ENCODE measurements around the gene DPP10. TPM values are rescaled to one million over a fixed set of nuclear protein-coding genes. Genes with fewer than 3 reads are reported as not detected.

DPP10 gene
- total RNA-seq, 6 experiments from 2014 or later = not detected

- H3K36me3 Mint-ChIP-seq (ENCODE audit: low read depth) = no peaks in the 10 kb centered on the region
- DNase-seq = no peak
- no peak overlapping the region for H3K27ac Mint-ChIP-seq
- H3K4me3 Mint-ChIP-seq = no peak overlapping the region
- no peaks in the 10 kb centered on the region for H3K27me3 Mint-ChIP-seq (ENCODE audit: insufficient read depth)
- no peak for TF ChIP-seq CTCF (IDR thresholded peaks at IDR 0.05)
- no peaks in the 10 kb centered on the region for H3K4me1 Mint-ChIP-seq (ENCODE audit: low read depth)
- H3K9me3 Mint-ChIP-seq = peaks cover 48% of the 10 kb centered on the region
Observed at GRCh38 chr2:114752425-114752824, 310.0 kb downstream of the DPP10 start.

GRCh38 chr2:114753145-114753544 lies 310.7 kb downstream of the DPP10 start:
- H3K4me1 Mint-ChIP-seq (ENCODE audit: low read depth) = no peaks in the 10 kb centered on the region
- H3K9me3 Mint-ChIP-seq = peaks cover 48% of the 10 kb centered on the region
- no peaks in the 10 kb centered on the region for H3K27me3 Mint-ChIP-seq (ENCODE audit: insufficient read depth)
- no peak overlapping the region for H3K4me3 Mint-ChIP-seq
- DNase-seq = no peak
- no peak for TF ChIP-seq CTCF (IDR thresholded peaks at IDR 0.05)
- H3K36me3 Mint-ChIP-seq (ENCODE audit: low read depth) = no peaks in the 10 kb centered on the region
- H3K27ac Mint-ChIP-seq = no peak overlapping the region

GRCh38 chr2:114754907-114755563 lies 312.6 kb downstream of the DPP10 start:
- no peak for TF ChIP-seq CTCF (IDR thresholded peaks at IDR 0.05)
- Mint-ChIP-seq H3K27me3 (ENCODE audit: insufficient read depth) (no peaks in the 10 kb centered on the region), H3K27ac (no peak overlapping the region), H3K4me3 (no peak overlapping the region), H3K36me3 (ENCODE audit: low read depth) (no peaks in the 10 kb centered on the region), H3K9me3 (peaks cover 47% of the 10 kb centered on the region), H3K4me1 (ENCODE audit: low read depth) (no peaks in the 10 kb centered on the region)
- DNase-seq = no peak

GRCh38 chr2:114762376-114762775 lies 319.9 kb downstream of the DPP10 start:
- H3K27me3 Mint-ChIP-seq (ENCODE audit: insufficient read depth) = no peaks in the 10 kb centered on the region
- peaks cover 19% of the 10 kb centered on the region for H3K9me3 Mint-ChIP-seq
- TF ChIP-seq CTCF (IDR thresholded peaks at IDR 0.05) = no peak
- H3K27ac Mint-ChIP-seq = no peak overlapping the region
- H3K4me1 Mint-ChIP-seq (ENCODE audit: low read depth) = no peaks in the 10 kb centered on the region
- DNase-seq = no peak
- no peak overlapping the region for H3K4me3 Mint-ChIP-seq
- no peaks in the 10 kb centered on the region for H3K36me3 Mint-ChIP-seq (ENCODE audit: low read depth)

- Mint-ChIP-seq H3K27me3 (ENCODE audit: insufficient read depth) (no peaks in the 10 kb centered on the region), H3K9me3 (peaks cover 22% of the 10 kb centered on the region), H3K36me3 (ENCODE audit: low read depth) (no peaks in the 10 kb centered on the region), H3K4me3 (no peak overlapping the region), H3K4me1 (ENCODE audit: low read depth) (no peaks in the 10 kb centered on the region), H3K27ac (no peak overlapping the region)
- DNase-seq = no peak
- TF ChIP-seq CTCF (IDR thresholded peaks at IDR 0.05) = no peak
Observed at GRCh38 chr2:114762986-114763385, 320.5 kb downstream of the DPP10 start.

Data from HFFc6 (cell line).